ENCODE measurements around the gene INF2.
A peak's percentile ranks its signal among the peaks of the same experiment; 100 is the strongest.

INF2 gene

DNA sequence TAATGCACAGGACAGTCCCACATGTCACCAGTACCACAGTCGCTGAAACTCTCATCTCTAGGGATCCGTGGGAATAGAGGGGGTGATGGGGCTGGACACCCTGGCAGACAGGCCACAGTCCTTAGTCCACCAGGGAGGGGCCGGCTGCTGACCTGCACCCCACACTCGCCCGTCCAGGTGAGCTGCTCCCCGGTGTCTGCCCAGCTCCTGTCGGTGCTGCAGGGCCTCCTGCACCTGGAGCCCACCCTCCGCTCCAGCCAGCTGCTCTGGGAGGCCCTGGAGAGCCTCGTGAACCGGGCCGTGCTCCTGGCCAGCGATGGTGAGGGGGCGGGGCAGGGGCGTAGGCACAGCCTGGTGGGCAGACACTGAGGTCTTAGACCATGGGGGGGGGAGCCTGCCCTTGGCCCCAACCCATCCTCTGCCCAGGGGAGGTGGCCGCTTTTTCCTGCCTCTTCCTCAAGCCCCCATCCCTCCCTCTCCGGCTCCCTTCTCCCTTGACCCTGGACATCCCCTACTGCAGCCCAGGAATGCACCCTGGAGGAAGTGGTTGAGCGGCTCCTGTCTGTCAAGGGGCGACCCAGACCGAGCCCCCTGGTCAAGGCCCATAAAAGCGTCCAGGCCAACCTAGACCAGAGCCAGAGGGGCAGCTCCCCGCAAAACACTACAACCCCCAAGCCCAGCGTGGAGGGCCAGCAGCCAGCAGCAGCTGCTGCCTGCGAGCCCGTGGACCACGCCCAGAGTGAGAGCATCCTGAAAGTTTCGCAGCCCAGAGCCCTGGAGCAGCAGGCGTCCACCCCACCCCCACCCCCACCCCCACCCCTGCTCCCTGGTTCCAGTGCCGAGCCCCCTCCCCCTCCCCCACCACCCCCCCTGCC, 17.6 kb downstream of the INF2 start:
- no peak for DNase-seq

DNA sequence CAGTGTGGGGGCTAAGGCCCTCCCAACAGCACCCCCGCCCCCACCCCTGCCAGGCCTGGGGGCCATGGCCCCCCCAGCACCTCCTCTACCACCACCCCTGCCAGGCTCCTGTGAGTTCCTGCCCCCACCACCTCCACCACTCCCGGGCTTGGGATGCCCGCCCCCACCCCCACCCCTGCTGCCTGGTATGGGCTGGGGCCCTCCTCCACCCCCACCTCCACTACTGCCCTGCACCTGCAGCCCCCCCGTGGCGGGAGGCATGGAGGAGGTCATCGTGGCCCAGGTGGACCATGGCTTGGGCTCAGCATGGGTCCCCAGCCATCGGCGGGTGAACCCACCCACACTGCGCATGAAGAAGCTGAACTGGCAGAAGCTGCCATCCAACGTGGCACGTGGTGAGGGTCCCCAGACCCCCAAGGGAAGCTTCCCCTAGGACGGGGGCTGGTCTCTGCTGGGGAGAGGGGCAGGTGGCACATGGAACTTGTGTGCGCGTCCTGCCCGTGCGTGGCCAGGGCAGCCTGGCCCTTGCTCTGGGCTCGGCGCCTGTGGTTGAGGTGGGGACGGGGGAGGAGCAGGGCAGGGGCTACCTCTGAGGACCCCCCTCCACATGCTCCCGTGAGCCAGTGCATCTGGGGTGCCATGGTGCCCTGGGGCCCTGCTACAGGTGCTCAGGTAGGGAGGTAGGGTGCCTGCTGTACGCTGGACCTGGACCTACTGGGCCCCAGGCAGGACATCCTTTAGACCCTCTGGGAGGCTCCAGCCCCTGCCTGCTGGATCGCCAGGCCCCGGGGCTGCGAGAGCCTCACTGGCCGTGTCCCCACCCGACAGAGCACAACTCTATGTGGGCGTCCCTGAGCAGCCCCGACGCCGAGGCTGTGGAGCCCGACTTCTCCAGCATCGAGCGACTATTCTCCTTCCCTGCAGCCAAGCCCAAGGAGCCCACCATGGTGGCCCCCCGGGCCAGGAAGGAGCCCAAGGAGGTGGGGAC, 18.5 kb downstream of the INF2 start:
- DNase-seq, result no peak

GRCh38 chr14:104708606-104709268, 19.3 kb downstream of the INF2 start:
- DNase-seq, result peak; percentile 83

GRCh38 chr14:104709387-104710039, 20.1 kb downstream of the INF2 start:
- DNase-seq, result no peak

DNA sequence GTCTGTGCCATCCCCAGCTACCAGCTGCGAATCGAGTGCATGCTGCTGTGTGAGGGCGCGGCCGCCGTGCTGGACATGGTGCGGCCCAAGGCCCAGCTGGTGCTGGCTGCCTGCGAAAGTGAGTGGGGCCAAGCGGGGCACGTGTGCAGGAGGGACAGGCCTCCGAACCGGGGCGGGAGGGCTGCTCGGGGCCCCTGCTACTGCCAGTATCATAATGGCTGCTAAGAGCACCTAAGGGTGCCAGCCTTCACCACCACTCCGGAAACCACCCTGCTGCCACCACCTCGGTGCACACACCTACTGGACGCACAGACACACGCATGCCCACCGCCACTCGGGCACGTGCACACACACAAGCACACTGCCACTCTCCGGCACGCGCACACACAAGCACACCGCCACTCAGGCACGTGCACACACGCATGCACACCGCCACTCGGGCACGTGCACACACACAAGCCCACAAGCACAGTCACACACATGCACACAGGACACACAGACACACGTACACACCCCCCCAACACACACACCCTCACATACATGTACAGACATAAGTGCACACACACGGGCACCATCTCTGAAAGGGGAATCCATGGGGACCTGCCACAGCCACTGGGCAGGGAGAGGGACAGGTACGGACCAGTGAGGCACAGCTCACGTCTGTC, 20.8 kb downstream of the INF2 start:
- no peak for DNase-seq

DNA sequence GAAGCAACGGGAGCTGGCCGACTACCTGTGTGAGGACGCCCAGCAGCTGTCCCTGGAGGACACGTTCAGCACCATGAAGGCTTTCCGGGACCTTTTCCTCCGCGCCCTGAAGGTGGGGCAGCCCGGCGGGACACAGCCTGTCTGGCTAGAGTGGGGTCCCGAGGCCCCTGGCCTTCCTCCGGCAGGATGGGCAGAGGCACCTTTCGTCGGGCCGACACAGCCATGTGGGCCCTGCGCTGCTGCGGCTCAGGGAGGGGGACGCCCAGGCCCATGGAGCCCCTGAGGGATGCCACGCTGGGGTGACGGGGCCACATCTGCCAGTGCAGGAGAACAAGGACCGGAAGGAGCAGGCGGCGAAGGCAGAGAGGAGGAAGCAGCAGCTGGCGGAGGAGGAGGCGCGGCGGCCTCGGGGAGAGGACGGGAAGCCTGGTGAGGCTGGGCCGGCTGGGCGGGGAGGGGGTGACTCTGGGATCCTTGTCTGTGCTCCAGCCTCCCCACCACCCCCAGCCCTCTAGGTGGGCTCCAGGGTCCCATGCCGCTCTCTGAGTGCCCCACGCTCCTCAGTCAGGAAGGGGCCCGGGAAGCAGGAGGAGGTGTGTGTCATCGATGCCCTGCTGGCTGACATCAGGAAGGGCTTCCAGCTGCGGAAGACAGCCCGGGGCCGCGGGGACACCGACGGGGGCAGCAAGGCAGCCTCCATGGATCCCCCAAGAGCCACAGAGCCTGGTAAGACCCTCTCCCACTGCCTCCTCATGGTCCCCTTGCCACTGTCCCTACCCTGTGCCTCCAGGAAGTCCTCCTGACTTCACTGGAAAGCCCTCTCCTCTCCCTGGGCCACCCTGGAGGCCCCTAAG, 23.7 kb downstream of the INF2 start:
- DNase-seq, result no peak

DNA sequence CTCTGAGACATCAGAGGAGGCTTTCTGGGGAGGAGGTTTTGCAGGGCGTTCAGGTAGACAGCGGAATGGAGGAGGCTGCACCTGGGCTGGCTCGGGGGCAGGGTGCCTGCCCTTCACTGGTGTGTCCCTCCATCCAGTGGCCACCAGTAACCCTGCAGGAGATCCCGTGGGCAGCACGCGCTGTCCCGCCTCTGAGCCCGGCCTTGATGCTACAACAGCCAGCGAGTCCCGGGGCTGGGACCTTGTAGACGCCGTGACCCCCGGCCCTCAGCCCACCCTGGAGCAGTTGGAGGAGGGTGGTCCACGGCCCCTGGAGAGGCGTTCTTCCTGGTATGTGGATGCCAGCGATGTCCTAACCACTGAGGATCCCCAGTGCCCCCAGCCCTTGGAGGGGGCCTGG, 24.6 kb downstream of the INF2 start:
- no peak for DNase-seq

DNA sequence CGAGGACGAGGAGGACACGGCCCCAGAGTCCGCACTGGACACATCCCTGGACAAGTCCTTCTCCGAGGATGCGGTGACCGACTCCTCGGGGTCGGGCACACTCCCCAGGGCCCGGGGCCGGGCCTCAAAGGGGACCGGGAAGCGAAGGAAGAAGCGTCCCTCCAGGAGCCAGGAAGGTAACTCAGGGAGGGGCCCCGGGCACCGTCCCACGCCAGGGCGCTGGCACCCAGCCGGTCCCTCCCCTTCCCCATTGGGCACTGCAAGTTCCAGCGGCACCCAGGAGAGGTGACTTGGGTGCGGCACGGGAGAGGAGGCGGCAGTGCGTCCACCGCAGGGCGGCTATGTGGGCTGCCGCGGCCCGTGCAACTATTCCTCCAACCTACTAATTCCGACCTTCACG, 25.3 kb downstream of the INF2 start:
- no peak for DNase-seq

- DNase-seq, result no peak
These were observed 26.0 kb downstream of the INF2 start for GRCh38 chr14:104715416-104715815.

DNA sequence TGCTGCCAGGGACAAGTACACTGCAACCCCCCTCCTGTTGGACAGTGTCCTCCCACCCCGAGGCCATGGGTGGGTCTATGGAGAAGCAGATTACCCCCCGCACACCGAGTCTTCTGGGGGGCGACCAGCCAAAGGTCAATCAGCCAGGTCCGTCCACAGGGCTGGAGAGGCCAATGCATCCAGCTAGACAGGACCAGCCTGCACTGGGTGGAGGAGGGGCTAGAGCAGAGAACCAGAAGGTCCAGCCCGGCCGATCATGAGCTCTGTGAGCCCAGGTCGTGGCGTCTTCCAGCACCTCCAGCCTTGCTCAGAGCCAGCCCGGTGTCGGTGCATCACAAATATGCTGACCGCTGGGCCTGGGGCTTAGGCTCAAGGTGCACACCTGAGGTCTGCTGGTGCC, 26.5 kb downstream of the INF2 start:
- no peak for DNase-seq

DNA sequence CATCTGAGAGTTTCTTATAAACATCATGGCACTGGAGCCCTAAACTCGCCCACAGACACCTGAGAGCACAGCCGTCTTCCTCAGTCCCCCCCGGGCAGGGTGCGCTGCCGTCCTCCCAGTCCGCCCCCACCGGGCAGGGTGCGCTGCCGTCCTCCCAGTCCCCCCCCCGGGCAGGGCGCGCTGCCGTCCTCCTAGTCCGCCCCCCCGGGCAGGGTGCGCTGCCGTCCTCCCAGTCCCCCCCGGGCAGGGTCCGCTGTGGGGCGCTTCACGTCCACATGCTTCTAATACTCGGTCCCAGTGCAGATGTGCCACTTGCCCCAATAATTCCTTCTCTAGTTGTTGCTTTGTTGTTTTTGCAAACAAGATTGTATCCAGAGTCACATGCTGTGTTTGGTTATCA, 27.7 kb downstream of the INF2 start:
- no peak for DNase-seq

GRCh38 chr14:104717646-104718045, 28.2 kb downstream of the INF2 start:
- no peak for DNase-seq

DNA sequence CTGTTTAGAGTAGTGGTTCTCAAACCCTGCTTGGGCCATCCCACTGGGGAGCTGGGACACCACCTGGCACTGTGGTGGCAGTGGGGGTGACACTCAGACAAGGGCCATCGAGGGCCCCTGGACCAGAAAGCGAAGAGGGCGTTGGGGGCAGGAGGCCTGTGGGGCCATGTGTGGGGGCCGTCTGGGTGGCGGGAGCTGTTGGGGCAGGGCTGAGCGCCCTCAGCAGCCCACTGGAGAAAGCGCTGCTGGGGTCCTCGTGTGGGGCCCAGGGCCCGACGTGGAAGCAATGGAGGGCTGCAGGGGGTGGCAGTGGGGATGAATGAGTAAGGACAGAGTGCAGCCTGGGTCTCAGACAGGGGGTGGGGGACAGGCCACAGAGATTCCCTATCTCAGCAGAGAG, 28.7 kb downstream of the INF2 start:
- DNase-seq, result no peak

DNA sequence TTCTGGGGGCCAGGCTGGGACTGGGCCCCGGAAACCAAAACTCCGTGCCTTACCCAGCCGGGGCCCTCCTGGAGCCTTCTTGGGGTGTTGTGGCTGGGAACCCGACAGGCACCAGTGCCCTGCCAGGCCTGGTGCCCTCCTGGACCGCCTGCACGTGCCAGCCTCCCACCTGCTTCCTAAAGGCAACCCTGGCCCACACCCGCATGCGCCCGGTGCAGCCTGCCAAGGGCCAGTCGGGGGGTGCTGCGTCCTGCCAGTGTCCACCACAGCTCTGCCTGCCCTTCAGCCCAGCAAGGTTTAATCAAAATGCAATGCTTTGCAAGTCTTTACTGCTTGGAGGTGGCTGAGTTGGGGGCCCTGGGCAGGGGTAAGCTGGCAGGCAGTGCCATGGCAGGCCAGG, 29.5 kb downstream of the INF2 start:
- DNase-seq, result no peak

- no peak for DNase-seq
These were observed 29.9 kb downstream of the INF2 start for GRCh38 chr14:104719343-104719742.

DNA sequence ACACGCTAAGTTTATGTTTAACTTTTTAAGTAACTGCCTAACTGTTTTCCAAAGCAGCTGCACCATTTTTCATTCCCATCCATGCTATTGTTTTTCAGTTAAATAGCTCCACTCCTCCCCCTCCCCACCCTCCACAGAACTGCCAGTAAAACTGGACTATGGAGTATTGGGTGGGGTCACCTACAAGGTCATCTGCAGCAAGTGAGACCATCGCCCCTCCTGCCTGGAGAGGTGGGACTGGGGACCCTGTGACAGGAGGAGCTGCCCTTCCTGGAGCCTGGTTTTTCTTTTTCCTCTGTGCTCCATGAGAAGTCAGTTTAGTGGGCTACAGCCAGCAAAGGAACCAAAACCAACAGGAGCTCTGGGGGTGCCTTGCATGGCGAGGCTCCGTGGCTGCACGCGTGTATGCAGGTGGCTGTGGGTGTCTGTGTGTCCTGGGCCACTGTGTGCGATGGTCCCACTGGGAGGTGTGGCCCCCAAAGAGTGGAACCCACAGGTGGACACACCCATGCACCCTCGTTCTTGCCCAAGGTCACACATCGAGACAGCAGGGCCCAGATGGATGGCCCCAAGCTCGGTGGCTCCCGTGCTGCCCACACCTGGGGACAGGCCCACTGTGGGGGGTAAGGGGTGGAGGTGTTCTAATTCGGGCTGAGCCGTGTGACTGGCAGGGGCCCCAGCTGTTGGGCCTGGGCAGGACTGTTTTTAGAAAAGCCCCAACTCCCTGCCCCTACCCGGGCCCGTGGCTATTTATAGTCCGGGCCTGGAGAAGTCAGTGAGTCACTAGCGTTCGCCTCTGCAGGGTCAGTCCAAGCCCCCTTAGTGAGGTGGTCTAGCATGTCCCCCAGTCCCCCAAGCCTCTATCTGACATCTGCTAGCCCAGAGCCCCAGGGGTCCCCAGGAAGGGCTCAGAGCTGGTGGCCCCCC, 32.4 kb downstream of the INF2 start:
- no peak for DNase-seq

DNA sequence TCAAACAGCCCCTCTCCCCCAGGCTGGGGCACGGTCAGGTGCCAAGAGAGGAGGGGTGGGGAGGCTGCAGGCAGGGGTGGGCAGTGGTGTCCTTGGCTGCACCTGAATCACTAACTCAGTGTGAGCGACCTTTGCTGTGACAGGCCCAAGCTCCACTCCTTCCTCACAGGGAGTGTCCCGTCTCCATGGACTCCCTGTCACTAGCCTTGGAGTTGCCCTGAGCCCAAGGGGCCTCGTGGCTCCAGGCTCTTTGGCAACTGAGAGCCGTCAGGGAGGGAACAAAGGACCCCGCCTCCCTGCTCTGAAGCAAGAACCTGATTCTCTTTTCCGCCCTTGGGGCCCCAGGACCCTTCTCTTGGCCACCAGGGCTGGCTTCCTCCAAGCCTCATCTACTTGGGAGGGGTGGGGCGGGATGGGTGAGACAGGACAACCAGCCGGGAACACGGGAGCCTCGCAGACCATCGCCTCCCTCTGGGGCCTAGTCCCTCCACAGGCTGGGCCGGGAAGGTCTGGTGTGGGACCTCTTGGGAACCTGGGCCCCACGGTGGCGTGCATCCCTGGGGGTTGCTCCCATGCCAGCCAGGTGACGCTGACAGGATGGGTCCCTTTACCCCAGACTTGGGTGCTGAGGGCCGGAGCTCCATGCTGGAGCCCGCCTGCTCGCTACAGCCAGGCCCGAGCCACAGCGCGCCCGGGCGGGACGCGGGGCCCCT, 33.7 kb downstream of the INF2 start:
- no peak for DNase-seq

DNA sequence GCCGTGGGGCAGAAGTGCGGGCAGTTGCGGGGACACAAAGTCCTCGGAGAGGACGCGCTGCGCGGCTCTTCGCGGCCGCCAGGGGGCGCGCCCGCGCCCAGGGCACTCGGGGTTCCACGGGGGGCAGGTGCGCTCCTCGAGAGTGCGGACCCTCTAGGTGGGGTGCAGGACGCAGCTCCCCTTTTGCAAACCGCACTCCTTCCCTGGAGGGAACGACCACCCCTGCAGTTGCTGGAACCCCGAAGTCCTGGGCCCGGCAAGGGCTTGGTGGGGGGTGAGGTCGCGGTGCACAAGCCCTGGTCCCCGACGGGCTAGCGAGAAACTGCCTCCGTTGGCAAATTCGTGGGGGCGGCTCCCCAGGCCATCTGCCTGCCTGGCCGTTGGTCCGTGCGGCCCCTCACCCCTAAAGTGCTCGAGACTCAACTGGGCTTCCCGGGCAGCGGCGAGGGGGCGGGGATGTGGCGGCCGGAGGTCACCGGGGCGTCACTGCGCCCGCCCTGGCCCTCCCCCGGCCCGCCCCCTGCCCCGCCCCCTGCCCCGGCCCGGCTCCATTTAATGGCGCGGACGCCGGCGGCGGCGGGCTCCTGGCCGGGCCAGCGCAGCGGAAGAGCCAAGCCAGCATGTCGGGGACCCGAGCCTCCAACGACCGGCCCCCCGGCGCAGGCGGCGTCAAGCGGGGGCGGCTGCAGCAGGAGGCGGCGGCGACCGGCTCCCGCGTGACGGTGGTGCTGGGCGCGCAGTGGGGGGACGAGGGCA, 34.4 kb downstream of the INF2 start, which contains the start of gene ADSS1:
TSS of gene ADSS1 (plus strand) at position 579 of the 756 bp plus-strand sequence. CDS start at position 621, 42 bp downstream.
- peak; percentile 81 for DNase-seq

Measured in CD4-positive, alpha-beta T cell treated with Interleukin-17A for 4 hours (primary cell).